ENCODE results near the gene USP17L30. TPM values are rescaled to one million over a fixed set of nuclear protein-coding genes. Genes with fewer than 3 reads are reported as not detected.
"Not testable (repeated sequence)": the region's sequence is repeated elsewhere in the genome, so short reads cannot be mapped to it uniquely, and the experiment has no call there.

Gene USP17L30
- total RNA-seq, 1 experiment from 2014 or later: not detected

GRCh38 chr4:9406491-9406890 is 43.6 kb downstream of the USP17L30 start:
- H3K27me3 ChIP-seq; H3K9me3 ChIP-seq (replicated peaks); DNase-seq; H3K4me3 ChIP-seq; H3K36me3 ChIP-seq; H3K4me1 ChIP-seq; H3K27ac ChIP-seq: not testable (repeated sequence)

DNA sequence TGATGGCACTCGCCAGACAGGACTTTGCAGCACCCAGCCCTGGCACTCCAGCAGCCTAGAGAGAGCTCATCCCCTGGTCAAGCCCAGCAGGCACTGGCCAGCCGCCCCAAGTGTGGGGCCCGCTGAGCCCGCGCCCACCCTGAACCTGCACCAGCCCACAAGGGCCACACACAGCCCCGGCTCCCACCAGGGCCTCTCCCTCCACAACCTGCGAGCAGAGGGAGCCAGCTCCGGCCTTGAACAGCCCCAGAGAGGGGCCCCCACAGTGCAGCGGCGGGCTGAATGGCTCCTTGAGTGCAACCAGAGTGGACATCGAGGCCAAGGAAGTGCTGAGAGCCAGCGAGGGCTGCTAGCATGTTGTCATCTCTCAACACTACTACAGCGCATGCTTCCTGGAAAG is 46.9 kb downstream of the USP17L30 start:
- no peaks in the 10 kb centered on the region for H3K27me3 ChIP-seq
- no peak for DNase-seq
- H3K9me3 ChIP-seq (replicated peaks): no peaks in the 10 kb centered on the region
- H3K27ac ChIP-seq: no peak overlapping the region
- no peaks in the 10 kb centered on the region for H3K36me3 ChIP-seq
- no peak overlapping the region for H3K4me3 ChIP-seq
- no peaks in the 10 kb centered on the region for H3K4me1 ChIP-seq

Other genes starting within 250 kb of the USP17L30 start
- gene FAM90A26, start 192.7 kb upstream of the USP17L30 start, total RNA-seq (2014; rRNA removed; shearing (Covaris generic)): not detected in 2 replicates
- gene USP17L10, start 152.5 kb upstream of the USP17L30 start, total RNA-seq (2014; rRNA removed; shearing (Covaris generic)): not detected in 2 replicates
- not detected in 2 replicates for gene USP17L11, start 147.7 kb upstream of the USP17L30 start, total RNA-seq (2014; rRNA removed; shearing (Covaris generic))
- not detected in 2 replicates for gene USP17L12, start 143.0 kb upstream of the USP17L30 start, total RNA-seq (2014; rRNA removed; shearing (Covaris generic))
- gene USP17L13, start 138.2 kb upstream of the USP17L30 start, total RNA-seq (2014; rRNA removed; shearing (Covaris generic)): not detected in 2 replicates
- gene USP17L15, start 128.7 kb upstream of the USP17L30 start, total RNA-seq (2014; rRNA removed; shearing (Covaris generic)): not detected in 2 replicates
- gene USP17L17, start 119.2 kb upstream of the USP17L30 start, total RNA-seq (2014; rRNA removed; shearing (Covaris generic)): not detected in 2 replicates
- gene USP17L18, start 114.5 kb upstream of the USP17L30 start, total RNA-seq (2014; rRNA removed; shearing (Covaris generic)): not detected in 2 replicates
- not detected in 2 replicates for gene USP17L19, start 109.8 kb upstream of the USP17L30 start, total RNA-seq (2014; rRNA removed; shearing (Covaris generic))
- not detected in 2 replicates for gene USP17L20, start 105.0 kb upstream of the USP17L30 start, total RNA-seq (2014; rRNA removed; shearing (Covaris generic))
- gene USP17L21, start 100.3 kb upstream of the USP17L30 start, total RNA-seq (2014; rRNA removed; shearing (Covaris generic)): not detected in 2 replicates
- not detected in 2 replicates for gene USP17L22, start 95.5 kb upstream of the USP17L30 start, total RNA-seq (2014; rRNA removed; shearing (Covaris generic))
- gene USP17L24, start 38.0 kb upstream of the USP17L30 start, total RNA-seq (2014; rRNA removed; shearing (Covaris generic)): not detected in 2 replicates
- gene USP17L25, start 33.2 kb upstream of the USP17L30 start, total RNA-seq (2014; rRNA removed; shearing (Covaris generic)): not detected in 2 replicates
- not detected in 2 replicates for gene USP17L26, start 28.5 kb upstream of the USP17L30 start, total RNA-seq (2014; rRNA removed; shearing (Covaris generic))
- gene USP17L5, start 23.7 kb upstream of the USP17L30 start, total RNA-seq (2014; rRNA removed; shearing (Covaris generic)): not detected in 2 replicates
- gene USP17L27, start 19.0 kb upstream of the USP17L30 start, total RNA-seq (2014; rRNA removed; shearing (Covaris generic)): not detected in 2 replicates
- not detected in 2 replicates for gene USP17L28, start 14.2 kb upstream of the USP17L30 start, total RNA-seq (2014; rRNA removed; shearing (Covaris generic))
- gene USP17L29, start 9.5 kb upstream of the USP17L30 start, total RNA-seq (2014; rRNA removed; shearing (Covaris generic)): not detected in 2 replicates
- not detected in 2 replicates for gene DEFB131A, start 81.3 kb downstream of the USP17L30 start, total RNA-seq (2014; rRNA removed; shearing (Covaris generic))